GM10266 (cell line): ENCODE data around the gene IGF2BP3.
A peak's percentile ranks its signal among the peaks of the same experiment; 100 is the strongest.
"Not testable (repeated sequence)": the region's sequence is repeated elsewhere in the genome, so short reads cannot be mapped to it uniquely, and the experiment has no call there.

Experiments used
- DNase-seq: peaks from one replicate; pipeline ENCODE4 v3.0.0; 2012; ENCODE audit errors: extremely low spot score
- CTCF ChIP-seq: IDR thresholded peaks from 2 replicates; pipeline ENCODE4 v1.5.1; 2012; ENCODE audit warnings: mild to moderate bottlenecking, low read depth; ENCODE audit not compliant: control insufficient read depth, insufficient read depth; ENCODE audit errors: missing control alignments

The IGF2BP3 gene

GRCh38 chr7:23315366-23315765 lies 154.9 kb downstream of the IGF2BP3 start:
- TF ChIP-seq CTCF = no peak
- no peak for DNase-seq

- DNase-seq = not testable (repeated sequence)
Observed at GRCh38 chr7:23312141-23312540, 158.2 kb downstream of the IGF2BP3 start.

GRCh38 chr7:23308754-23309153 lies 161.5 kb downstream of the IGF2BP3 start:
- no peak for DNase-seq
- TF ChIP-seq CTCF = no peak

GRCh38 chr7:23306936-23307521 lies 163.3 kb downstream of the IGF2BP3 start:
- no peak for TF ChIP-seq CTCF
- DNase-seq = no peak

- DNase-seq = no peak
- TF ChIP-seq CTCF = no peak
Observed at GRCh38 chr7:23299770-23300300, 170.5 kb downstream of the IGF2BP3 start.

- TF ChIP-seq CTCF = no peak
- peak; percentile 93 for DNase-seq
Observed at GRCh38 chr7:23298885-23299769, 171.2 kb downstream of the IGF2BP3 start, which contains the start of gene MALSU1. Gene MALSU1 (plus strand): TSS chr7:23299339. CDS start chr7:23299353, 14 bp downstream.

- no peak for DNase-seq
- no peak for TF ChIP-seq CTCF
Observed at GRCh38 chr7:23298141-23298881, 172.0 kb downstream of the IGF2BP3 start.
